CD4-positive, alpha-beta T cell treated with Interleukin-15 for 4 hours (primary cell): ENCODE results near the gene GRIK5.

ENCODE experiments used
- DNase-seq: peaks from one replicate; pipeline ENCODE4 v3.0.0-alpha.2; 2020; ENCODE audit warnings: low spot score

GRIK5 gene

DNA sequence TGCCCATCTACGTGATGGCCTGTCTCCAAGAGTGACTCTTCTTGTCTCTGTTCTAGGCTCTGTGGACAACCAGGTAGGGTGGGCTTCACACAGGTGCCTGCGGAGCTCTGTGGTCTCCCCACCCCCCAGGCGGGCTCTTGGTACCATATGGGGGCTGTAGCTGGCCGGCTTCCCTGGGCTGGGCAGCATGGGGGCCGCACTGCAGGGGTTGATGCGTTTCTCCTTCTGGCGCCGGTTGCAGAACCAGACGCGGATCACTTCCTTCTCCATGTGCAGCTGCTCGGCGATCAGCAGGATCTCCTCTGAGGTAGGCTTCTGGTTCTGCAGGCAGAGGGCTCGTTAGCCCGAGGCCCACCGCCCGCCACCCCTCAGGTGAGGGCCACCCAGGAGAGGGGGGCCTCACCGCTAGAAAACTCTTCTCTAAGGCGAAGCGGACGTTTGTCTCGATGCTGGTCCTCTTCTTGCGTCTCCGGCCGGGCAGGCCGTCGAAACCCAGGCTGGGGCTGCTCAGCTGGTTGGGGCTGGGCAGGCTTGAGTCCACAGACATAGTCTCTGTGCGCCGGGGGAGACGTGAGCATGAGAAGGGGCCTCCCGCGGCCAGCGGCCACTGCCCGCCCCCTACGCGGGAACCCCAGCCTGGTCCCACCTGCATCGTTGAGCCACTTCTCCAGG is 25.3 kb upstream of the GRIK5 start:
- DNase-seq, result no peak

GRCh38 chr19:42093926-42094325 is 23.9 kb upstream of the GRIK5 start:
- DNase-seq, result no peak

DNA sequence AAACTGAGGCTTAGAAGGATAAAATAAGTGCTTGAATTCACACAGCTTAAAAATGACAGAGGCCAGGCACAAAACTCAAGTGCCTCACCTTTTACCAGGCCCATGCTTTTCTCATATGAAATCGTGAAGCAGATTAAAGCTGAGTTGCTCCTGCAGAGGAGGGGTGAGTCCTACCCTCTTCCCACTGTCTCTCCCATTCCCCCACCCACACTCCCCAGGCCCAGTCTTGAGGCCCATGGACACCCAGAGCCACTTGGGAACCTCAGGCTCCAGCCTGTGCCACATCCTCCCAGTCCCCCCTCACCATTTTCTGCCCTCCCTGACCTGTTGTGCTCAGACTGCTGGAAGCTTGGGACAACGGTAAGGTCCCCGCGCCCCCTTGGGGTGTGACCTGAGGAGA is 23.5 kb upstream of the GRIK5 start:
- DNase-seq, result no peak

DNA sequence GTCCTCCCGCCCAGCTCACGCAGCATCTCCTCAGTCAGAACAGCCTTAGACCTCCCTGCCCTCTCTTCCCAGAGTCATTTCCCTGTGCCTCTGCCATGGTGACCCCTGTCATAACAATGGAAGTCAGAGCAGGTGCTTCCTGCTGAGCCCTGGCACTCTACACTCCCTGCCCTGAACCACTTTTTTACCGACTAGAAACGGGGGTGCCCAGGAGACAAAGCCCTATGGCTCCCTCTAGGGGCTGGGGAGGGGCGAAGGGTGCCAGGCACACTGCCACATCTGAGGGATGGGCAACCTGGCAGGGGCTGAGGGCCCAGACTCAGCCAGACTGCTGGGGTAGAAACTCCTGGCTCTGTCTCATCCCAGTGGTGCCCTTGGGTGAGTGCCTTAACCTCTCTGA is 22.3 kb upstream of the GRIK5 start:
- peak; percentile 32 for DNase-seq

DNA sequence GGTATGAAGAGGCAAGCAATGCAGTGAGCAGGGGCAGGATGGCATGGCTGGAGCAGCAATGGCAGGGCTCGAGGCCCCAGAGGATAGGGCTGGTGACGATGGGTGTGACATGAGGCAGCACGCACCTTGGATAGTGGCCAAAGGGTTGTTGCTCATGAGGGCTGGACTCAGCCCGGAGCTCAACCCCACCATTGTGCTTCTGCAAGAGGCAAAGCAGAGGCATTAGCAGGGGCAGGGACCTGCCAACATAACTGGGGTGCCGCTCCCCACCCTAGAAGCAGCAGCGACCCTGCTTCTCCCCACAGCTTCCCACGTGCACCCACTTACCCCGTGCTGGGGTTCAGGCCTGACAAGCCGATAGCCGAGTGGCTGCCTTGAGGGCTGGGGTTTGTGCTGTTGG is 21.7 kb upstream of the GRIK5 start:
- no peak for DNase-seq

DNA sequence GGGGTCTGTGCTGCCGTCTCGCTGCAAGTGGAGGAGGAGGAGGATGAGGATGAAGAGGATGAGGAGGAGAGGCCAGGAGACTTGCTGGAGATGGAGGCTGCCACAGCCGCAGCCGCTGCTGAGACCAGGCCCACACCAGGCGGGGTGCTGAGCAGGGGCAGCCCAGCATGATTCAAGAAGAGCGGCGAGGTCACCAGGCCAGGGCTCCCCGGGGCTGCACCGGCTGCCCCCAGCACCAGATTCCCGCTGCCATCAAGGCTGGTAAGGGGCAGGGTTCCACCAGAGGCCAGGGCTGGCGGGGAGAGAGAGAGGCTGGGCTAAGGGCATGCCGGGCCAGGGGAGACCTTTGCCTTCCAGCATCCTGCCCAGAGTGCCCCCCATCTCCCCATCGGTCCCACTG is 21.3 kb upstream of the GRIK5 start:
- no peak for DNase-seq

DNA sequence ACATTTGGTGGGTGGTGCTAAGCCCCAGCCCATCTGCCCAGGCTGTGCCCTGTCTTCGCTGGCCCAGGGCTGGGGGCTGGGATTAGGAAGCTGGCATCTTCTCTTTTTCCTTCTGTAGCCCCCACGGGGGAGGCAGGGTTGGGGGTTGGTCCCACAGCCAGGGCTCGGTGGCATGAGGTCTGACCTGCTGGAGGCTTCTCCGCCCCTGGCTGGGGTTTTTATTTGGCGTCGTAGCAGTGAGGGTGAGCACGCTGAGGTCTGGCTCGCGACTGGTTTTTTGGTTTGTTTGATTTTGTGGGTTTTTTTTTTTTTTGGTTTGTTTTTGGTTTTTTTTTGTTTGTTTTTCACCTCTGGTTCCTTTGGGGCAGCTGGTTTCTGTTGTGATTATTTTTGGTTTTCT is 20.7 kb upstream of the GRIK5 start:
- no peak for DNase-seq

DNA sequence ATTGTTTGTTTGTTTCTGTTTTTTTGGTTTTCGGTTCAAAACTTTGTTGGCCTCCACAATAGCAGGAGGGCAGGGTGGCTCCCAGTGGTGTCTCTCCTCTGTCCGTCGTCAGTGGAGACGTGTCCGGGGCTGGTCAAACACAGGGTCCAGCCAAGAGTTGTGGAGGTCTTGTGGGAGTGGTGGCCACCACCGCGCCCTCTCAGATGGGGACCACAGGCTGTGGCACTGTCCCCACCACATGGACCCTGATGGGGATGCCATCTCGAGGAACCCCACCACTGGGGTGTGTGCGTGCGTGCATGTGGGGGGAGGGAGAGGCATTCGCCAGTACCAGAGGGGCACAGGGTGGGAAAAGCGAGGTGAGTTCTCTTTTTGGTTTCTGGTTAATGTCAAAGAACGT is 19.8 kb upstream of the GRIK5 start:
- no peak for DNase-seq

DNA sequence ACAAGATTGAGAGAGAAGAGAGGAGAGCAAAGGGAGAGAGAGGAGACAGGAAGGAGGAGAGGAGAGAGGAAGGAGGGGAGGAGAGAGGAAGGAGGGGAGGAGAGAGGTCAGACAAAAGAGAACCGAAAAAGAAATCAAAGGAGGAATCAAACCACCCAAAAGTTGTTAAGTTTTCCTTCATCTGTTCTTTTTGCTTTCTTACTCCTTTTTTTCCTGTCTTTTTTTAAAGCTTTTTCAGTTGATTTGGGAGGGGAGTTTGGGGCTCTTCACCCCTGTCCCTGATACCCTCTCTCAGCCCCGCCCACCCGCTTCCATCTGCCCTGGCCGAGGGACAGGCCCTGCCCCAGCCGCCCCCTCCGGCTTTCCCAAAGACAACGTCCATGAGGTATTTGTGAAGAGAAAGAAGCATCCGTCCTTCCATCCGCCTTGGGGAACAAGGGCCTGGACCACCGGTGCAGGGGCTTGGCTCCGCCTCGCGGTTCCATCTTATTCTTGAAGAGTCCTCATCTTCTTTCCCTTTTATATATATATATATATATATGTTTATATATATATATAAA is 19.3 kb upstream of the GRIK5 start:
- no peak for DNase-seq

DNA sequence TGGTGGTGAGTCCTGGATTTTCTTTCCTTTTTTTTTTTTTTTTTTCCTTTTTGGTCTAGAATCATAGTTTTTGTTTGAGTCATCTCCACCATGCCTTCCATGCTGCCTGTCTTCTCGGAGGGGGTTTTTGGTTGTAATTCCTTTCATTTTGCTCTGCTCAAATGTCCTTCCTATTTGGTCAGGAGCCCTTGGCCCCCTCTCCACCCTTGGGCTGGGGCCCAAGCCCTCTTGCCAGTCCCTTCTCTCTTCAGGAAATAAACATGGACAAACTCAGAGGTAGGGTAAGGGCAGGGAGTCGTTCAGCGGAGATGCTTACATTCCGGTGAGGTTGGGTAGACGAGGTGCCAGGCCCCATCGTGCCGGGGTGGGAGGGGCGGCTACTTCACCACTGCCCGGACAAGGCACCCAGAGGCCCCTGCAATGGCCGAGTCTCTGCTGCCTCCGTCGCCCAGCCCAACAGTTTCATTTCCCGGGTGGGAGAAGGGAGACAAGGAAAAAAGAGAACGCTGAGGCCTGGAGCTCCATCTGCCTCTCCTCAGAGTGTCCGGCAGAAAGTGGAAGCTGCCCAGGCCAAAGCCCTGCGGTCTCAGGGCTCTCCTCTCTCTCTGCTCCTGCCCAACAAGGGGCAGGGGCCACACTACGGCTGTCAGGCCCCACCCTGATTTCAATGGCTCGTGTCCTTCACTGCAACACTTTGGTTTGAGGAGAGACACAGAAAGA is 18.6 kb upstream of the GRIK5 start:
- DNase-seq, result no peak

DNA sequence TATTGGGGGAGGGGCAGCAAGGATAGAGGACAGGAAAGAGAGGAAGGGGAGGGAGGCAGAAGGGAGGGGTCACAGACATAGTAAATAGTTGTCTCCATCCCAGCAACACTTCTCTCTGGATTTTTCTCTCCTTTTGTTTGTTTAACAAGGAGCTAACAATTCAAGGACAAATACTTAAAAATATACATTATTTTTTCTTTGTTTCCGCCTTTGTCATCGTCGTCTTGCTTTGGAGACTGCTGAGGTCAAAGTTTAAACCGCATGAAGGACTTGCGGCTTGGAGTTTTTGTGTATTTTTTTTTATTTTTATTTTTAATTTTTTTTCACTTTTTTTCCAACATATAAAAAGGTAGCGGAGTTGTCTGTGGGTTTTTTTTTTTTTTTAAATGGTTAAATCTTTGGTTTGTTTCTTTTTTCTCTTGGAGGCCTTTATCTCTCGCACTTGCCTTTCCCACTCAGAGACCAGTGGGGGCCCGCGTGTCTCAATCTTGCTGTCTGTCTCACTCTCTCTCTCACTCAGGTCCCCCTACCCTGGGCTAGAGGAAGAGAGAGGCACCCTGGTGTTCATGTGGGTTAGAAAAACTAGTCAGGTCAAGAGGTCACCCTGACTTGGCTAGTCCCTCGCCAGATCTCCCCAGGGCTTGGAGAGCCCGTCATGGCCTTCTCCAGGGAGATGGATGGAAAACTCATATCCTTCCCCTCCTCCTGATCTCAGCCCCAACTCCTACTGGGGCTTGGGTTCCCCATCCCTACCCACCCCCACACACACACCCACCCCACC is 17.0 kb upstream of the GRIK5 start:
- DNase-seq, result no peak

DNA sequence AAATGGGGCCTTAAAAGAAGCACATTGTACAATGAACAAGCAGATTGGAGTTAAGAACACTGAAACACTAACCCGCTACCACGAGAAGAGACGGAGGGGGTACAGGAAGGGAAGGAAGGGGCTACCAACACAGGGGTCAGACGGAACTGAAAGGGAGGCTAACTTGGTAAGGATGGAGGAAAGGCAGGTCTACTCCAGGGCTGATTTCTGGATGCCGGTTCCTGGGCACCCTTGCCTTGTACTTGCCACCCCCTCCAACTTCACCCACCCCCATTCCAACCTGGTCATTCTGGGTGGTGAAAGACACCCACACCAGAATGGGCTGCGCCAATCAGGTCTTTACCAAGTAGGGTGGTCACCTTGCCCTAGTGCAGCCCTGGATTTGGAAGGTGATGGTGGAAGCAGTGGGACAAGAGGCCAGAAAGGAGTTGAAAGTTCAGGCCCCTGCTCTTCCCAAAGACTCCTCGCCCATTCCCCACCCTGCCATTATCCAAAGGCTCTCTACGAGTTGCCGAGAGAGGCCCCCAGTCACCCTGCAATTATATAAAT is 16.3 kb upstream of the GRIK5 start:
- no peak for DNase-seq

DNA sequence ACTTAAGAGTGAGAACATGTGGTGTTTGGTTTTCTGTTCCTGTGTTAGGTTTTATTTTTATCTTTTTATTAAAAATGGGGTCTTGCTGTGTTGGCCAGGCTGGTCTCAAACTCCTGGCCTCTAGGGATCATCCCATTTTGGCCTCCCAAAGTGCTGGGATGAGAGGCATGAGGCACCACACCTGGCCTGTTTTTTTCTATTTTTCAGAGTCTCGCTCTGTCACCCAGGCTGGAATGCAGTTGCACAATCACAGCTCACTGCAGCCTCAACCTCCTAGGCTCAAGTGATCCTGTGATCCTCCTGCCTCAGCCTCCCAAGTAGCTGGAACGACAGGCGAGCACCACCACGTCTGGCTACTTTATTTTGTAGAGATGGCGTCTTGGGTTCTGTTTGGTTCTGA is 13.5 kb upstream of the GRIK5 start:
- DNase-seq, result no peak

GRCh38 chr19:42081584-42082203 is 11.7 kb upstream of the GRIK5 start:
- DNase-seq, result peak; percentile 14

DNA sequence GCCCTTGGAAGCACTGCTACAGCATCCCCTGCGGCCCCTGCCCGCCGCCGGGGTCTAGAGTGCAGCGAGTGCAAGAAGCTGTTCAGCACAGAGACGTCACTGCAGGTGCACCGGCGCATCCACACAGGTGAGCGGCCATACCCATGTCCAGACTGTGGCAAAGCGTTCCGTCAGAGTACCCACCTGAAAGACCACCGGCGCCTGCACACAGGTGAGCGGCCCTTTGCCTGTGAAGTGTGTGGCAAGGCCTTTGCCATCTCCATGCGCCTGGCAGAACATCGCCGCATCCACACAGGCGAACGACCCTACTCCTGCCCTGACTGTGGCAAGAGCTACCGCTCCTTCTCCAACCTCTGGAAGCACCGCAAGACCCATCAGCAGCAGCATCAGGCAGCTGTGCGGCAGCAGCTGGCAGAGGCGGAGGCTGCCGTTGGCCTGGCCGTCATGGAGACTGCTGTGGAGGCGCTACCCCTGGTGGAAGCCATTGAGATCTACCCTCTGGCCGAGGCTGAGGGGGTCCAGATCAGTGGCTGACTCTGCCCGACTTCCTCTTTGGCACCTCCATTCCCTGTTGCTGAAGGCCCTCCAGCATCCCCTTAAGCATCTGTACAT is 10.9 kb upstream of the GRIK5 start:
- DNase-seq, result no peak

DNA sequence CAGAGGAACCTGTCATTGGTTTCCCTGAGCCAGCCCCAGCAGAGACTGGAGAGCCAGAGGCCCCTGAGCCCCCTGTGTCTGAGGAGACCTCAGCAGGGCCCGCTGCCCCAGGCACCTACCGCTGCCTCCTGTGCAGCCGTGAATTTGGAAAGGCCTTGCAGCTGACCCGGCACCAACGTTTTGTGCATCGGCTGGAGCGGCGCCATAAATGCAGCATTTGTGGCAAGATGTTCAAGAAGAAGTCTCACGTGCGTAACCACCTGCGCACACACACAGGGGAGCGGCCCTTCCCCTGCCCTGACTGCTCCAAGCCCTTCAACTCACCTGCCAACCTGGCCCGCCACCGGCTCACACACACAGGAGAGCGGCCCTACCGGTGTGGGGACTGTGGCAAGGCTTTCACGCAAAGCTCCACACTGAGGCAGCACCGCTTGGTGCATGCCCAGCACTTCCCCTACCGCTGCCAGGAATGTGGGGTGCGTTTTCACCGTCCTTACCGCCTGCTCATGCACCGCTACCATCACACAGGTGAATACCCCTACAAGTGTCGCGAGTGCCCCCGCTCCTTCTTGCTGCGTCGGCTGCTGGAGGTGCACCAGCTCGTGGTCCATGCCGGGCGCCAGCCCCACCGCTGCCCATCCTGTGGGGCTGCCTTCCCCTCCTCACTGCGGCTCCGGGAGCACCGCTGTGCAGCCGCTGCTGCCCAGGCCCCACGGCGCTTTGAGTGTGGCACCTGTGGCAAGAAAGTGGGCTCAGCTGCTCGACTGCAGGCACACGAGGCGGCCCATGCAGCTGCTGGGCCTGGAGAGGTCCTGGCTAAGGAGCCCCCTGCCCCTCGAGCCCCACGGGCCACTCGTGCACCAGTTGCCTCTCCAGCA is 10.1 kb upstream of the GRIK5 start:
- DNase-seq, result no peak

GRCh38 chr19:42079276-42079669 is 9.3 kb upstream of the GRIK5 start:
- DNase-seq, result no peak

DNA sequence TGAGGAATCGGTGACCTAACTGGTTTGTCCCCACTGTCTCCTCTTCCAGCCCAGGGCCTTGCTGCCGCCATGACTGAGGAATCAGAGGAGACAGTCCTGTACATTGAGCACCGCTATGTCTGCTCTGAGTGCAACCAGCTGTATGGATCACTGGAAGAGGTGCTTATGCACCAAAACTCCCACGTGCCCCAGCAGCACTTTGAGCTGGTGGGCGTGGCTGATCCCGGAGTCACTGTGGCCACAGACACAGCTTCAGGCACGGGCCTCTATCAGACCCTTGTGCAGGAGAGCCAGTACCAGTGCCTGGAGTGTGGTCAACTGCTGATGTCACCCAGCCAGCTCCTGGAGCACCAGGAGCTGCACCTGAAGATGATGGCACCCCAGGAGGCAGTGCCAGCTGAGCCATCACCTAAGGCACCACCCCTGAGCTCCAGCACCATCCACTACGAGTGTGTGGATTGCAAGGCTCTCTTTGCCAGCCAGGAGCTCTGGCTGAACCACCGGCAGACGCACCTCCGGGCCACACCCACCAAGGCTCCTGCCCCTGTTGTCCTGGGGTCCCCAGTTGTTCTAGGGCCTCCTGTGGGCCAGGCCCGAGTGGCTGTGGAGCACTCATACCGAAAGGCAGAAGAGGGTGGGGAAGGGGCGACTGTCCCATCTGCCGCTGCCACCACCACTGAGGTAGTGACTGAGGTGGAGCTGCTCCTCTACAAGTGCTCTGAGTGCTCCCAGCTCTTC is 8.7 kb upstream of the GRIK5 start:
- DNase-seq, result no peak

GRCh38 chr19:42078058-42078457 is 8.1 kb upstream of the GRIK5 start:
- no peak for DNase-seq

- DNase-seq, result no peak
These were observed 6.5 kb upstream of the GRIK5 start for GRCh38 chr19:42076380-42076944.
